IMR-90 (cell line): ENCODE measurements around the gene LBH. TPM values are rescaled to one million over a fixed set of nuclear protein-coding genes. Genes with fewer than 3 reads are reported as not detected.

ENCODE experiments used
- ATAC-seq: fragments of 200-7000 bp; cut with Tn5 transposase; 2 replicates; pipeline ENCODE4 v1.9.1; 2020; ENCODE audit warnings: low read depth, mild to moderate bottlenecking, moderate library complexity
- BruUV-seq: library from RNA; stranded (reverse); fragments of 400-500 nt; replicated peaks from 2 replicates; lab custom pipeline; 2021; lab: Mats Ljungman, UMichigan
- CTCF ChIA-PET: fragments of 300-600 bp; formaldehyde crosslinking; extraction: SDS; loops from one replicate; lab custom pipeline; 2021; ENCODE audit warnings: antibody characterized with exemption; lab: Yijun Ruan, JAX
- POLR2A ChIA-PET: fragments of 300-600 bp; sonication (Branson Sonifier 250); formaldehyde crosslinking; loops from one replicate; lab custom pipeline; 2022; ENCODE audit warnings: antibody characterized with exemption; ENCODE audit not compliant: unreplicated experiment; lab: Charles Lee
- DNase-seq: peaks from one replicate; pipeline ENCODE4 v3.0.0; 2013
- H2AFZ ChIP-seq: replicated peaks from 2 replicates; pipeline ENCODE3; 2013; ENCODE audit warnings: low read length, mild to moderate bottlenecking; ENCODE audit not compliant: poor library complexity
- H2AK5ac ChIP-seq: 2 replicates; pipeline ENCODE4 v1.6.1; 2013; ENCODE audit warnings: low read depth, low read length, inconsistent platforms
- H2AK9ac ChIP-seq: replicated peaks from 2 replicates; pipeline ENCODE3; 2013; ENCODE audit warnings: mild to moderate bottlenecking, low read depth, low read length, moderate library complexity; ENCODE audit not compliant: poor library complexity
- H2BK120ac ChIP-seq: 2 replicates; pipeline ENCODE4 v1.6.1; 2013; ENCODE audit warnings: low read depth, low read length, inconsistent platforms
- H2BK15ac ChIP-seq: 3 replicates; pipeline ENCODE4 v1.6.1; 2013; ENCODE audit warnings: low read depth, low read length, inconsistent platforms
- H2BK20ac ChIP-seq: 2 replicates; pipeline ENCODE4 v1.6.1; 2013; ENCODE audit warnings: low read depth, mild to moderate bottlenecking, inconsistent platforms, low read length, moderate library complexity
- H2BK5ac ChIP-seq: 2 replicates; pipeline ENCODE4 v1.6.1; 2013; ENCODE audit warnings: mild to moderate bottlenecking, low read depth, low read length, inconsistent platforms; ENCODE audit not compliant: poor library complexity, severe bottlenecking
- H3K14ac ChIP-seq: replicated peaks from 2 replicates; pipeline ENCODE4 v1.6.1; 2013; ENCODE audit warnings: low read depth, low read length, inconsistent platforms
- H3K18ac ChIP-seq: 2 replicates; pipeline ENCODE4 v1.6.1; 2013; ENCODE audit warnings: low read depth, low read length, control low read depth
- H3K23ac ChIP-seq: 2 replicates; pipeline ENCODE4 v1.6.1; 2013; ENCODE audit warnings: low read depth, low read length, inconsistent platforms
- H3K27ac ChIP-seq: 2 replicates; pipeline ENCODE4 v1.5.1; 2013; ENCODE audit warnings: mild to moderate bottlenecking, control low read depth, low read length; ENCODE audit not compliant: insufficient read depth
- H3K27me3 ChIP-seq: 2 replicates; pipeline ENCODE4 v1.6.1; 2013; ENCODE audit warnings: low read length; ENCODE audit not compliant: control insufficient read depth, insufficient read depth
- H3K36me3 ChIP-seq: 2 replicates; pipeline ENCODE4 v1.6.1; 2013; ENCODE audit warnings: low read length, mixed read lengths; ENCODE audit not compliant: control insufficient read depth, insufficient read depth
- H3K4ac ChIP-seq: 2 replicates; pipeline ENCODE4 v1.6.1; 2013; ENCODE audit warnings: low read depth, low read length, inconsistent platforms
- H3K4me1 ChIP-seq: 2 replicates; pipeline ENCODE4 v1.6.1; 2013; ENCODE audit warnings: low read length, mixed read lengths; ENCODE audit not compliant: control insufficient read depth, insufficient read depth
- H3K4me2 ChIP-seq: 2 replicates; pipeline ENCODE4 v1.6.1; 2013; ENCODE audit warnings: low read depth, mild to moderate bottlenecking, control low read depth, low read length, moderate library complexity
- H3K4me3 ChIP-seq: 2 replicates; pipeline ENCODE4 v1.5.1; 2013; ENCODE audit warnings: low read depth, mild to moderate bottlenecking, control low read depth, low read length, moderate library complexity; ENCODE audit not compliant: insufficient read depth
- H3K56ac ChIP-seq: 2 replicates; pipeline ENCODE4 v1.6.1; 2013; ENCODE audit warnings: low read length, inconsistent platforms; ENCODE audit not compliant: insufficient read depth; ENCODE audit errors: extremely low read depth
- H3K79me1 ChIP-seq, 2 experiments: 2 replicates each; pipeline ENCODE4 v1.6.1; 2013; ENCODE audit warnings: low read length in 2 of 2, inconsistent platforms in 1 of 2, low read depth in 1 of 2
- H3K9ac ChIP-seq: 2 replicates; pipeline ENCODE4 v1.6.1; 2013; ENCODE audit warnings: low read depth, low read length, control low read depth
- H3K9me1 ChIP-seq: 2 replicates; pipeline ENCODE4 v1.6.1; 2013; ENCODE audit warnings: low read length, inconsistent platforms; ENCODE audit not compliant: insufficient read depth
- H3K9me3 ChIP-seq: 2 replicates; pipeline ENCODE4 v1.6.1; 2013; ENCODE audit warnings: low read length; ENCODE audit not compliant: control insufficient read depth, insufficient read depth
- H4K20me1 ChIP-seq: 2 replicates; pipeline ENCODE4 v1.6.1; 2013; ENCODE audit warnings: low read length, inconsistent platforms; ENCODE audit not compliant: insufficient read depth
- H4K5ac ChIP-seq: 2 replicates; pipeline ENCODE4 v1.6.1; 2013; ENCODE audit warnings: mild to moderate bottlenecking, low read depth, low read length, control low read depth
- H4K8ac ChIP-seq, 2 experiments: 2 replicates each; pipeline ENCODE4 v1.6.1; 2013; ENCODE audit warnings: low read depth in 2 of 2, low read length in 2 of 2, control low read depth in 1 of 2, inconsistent platforms in 1 of 2
- H4K91ac ChIP-seq: 2 replicates; pipeline ENCODE4 v1.6.1; 2013; ENCODE audit warnings: low read depth, low read length, inconsistent platforms; ENCODE audit not compliant: insufficient read depth
- FOS ChIP-seq: fragments of 150-350 bp; IDR thresholded peaks from 2 replicates; pipeline ENCODE4 v1.6.1; 2016; ENCODE audit warnings: low read depth, low read length
- MAFK ChIP-seq: IDR thresholded peaks from 2 replicates; pipeline ENCODE4 v1.6.1; 2012; ENCODE audit warnings: low read depth, low read length, improper control_type of control experiment
- MXI1 ChIP-seq: IDR thresholded peaks from 2 replicates; pipeline ENCODE4 v1.6.1; 2012; ENCODE audit warnings: low read depth, mild to moderate bottlenecking, low read length, moderate library complexity, borderline replicate concordance
- RCOR1 ChIP-seq: IDR thresholded peaks from 2 replicates; pipeline ENCODE4 v1.6.1; 2012; ENCODE audit warnings: mild to moderate bottlenecking, low read length, improper control_type of control experiment; ENCODE audit not compliant: insufficient replicate concordance
- RFX5 ChIP-seq: IDR thresholded peaks from 2 replicates; pipeline ENCODE4 v1.8.0; 2012; ENCODE audit warnings: low read depth, mild to moderate bottlenecking, low read length, moderate library complexity
- WGBS, 2 experiments: methylation state at CpG; one replicate each; pipeline versions ENCODE4 v1.1.5 to v1.1.7; 2013; ENCODE audit warnings: missing lambda C conversion rate in 2 of 2; ENCODE audit not compliant: insufficient read length in 1 of 2; ENCODE audit errors: extremely low coverage in 2 of 2; 5-methylcytosine and 5-hydroxymethylcytosine counted together
- dilution Hi-C: fragments of 300-500 bp; cut with HindIII; formaldehyde crosslinking; loops from one replicate; pipeline ENCODE4 v1.14.3; 2018; ENCODE audit warnings: low sequenced_read_pairs; ENCODE audit not compliant: unreplicated experiment
- in situ Hi-C: fragments of 300-500 bp; cut with MboI; formaldehyde crosslinking; loops from 3 replicates; pipeline ENCODE4 v1.14.3; 2019; ENCODE audit warnings: low sequenced_read_pairs, inconsistent platforms, mixed read lengths
- intact Hi-C: fragments of 100-400 bp; cut with micrococcal nuclease; formaldehyde crosslinking; loops from 2 replicates; pipeline ENCODE4 v1.10.0; 2022
- polyA plus RNA-seq, 3 experiments: library from polyadenylated mRNA; depleted of rRNA; stranded (reverse); fragments of >200 nt; gene quantifications; 2 replicates each; pipeline ENCODE4 v1.2.3, GENCODE V29; 2012; ENCODE audit warnings: low replicate concordance in 1 of 3
- total RNA-seq: library from RNA; depleted of rRNA; stranded (reverse); fragments of >200 nt; gene quantifications from 2 replicates; pipeline ENCODE4 v1.2.3, GENCODE V29; 2012
- TF ChIP-seq, protein P1 (sequence below): fragments of 150-350 bp; IDR thresholded peaks from 2 replicates; pipeline ENCODE4 v1.6.1; 2016; ENCODE audit warnings: low read depth, mild to moderate bottlenecking, low read length, moderate library complexity, borderline replicate concordance
- TF ChIP-seq, protein P2 (sequence below): fragments of 150-350 bp; IDR thresholded peaks from 2 replicates; pipeline ENCODE4 v1.6.1; 2017; ENCODE audit warnings: mild to moderate bottlenecking, antibody characterized with exemption, low read length, low read depth

LBH gene
- total and polyA plus RNA-seq, 2 of the 4 experiments (the other 2 are of a cell fraction), result 158 to 202 TPM

DNA sequence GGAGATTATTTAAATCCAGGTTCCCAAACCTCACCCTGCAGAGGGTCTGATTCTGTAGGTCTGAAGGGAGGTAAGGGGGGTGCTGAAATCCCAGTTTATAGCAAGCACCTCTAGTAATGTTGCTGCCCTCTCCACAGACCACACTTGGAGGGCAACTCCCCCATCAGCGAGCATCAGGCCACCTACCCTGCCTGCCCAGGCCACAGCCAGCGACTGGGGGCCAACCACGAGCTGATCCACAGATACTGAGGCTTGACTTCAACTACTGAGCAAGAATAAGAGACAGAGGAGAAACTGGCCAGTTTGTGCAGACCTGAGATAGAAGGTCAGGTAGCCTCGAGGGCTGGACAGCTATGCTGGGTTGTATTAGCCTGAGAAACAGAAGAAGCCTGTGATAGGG lies 36.3 kb upstream of the LBH start:
- Histone ChIP-seq H2BK120ac (no peak overlapping the region), H3K4me1 (peaks cover 9% of the 10 kb centered on the region), H3K4me2 (no peak overlapping the region), H3K27ac (no peak overlapping the region), H3K56ac (no peak overlapping the region), H2BK5ac (no peak overlapping the region), H2AFZ (no peak overlapping the region), H2AK5ac (no peak overlapping the region), H3K14ac (no peak overlapping the region), H4K91ac (no peak overlapping the region), H3K23ac (no peak overlapping the region), H3K18ac (no peak overlapping the region), H4K20me1 (no peaks in the 10 kb centered on the region), H3K9ac (no peak overlapping the region), H3K79me1 (no peaks in the 10 kb centered on the region), H2BK20ac (no peak overlapping the region), H3K4me3 (no peak overlapping the region), H3K36me3 (no peaks in the 10 kb centered on the region), H2AK9ac (no peak overlapping the region), H3K9me1 (peaks cover 4% of the 10 kb centered on the region; the same call in 1 of the 2 replicates), H3K9me3 (no peaks in the 10 kb centered on the region), H3K4ac (no peak overlapping the region), H2BK15ac (no peak overlapping the region), H4K8ac (no peak overlapping the region), H4K5ac (no peak overlapping the region), H3K27me3 (no peaks in the 10 kb centered on the region; the same call in 1 of the 2 replicates)
- POLR2A ChIA-PET, result no interaction called here
- 76% methylated on average over 2 of the region's 4 CpGs; no CpG with 5 or more reads in 1 of the 2 experiments for WGBS, 2 experiments
- dilution Hi-C loops, result no loop called here
- BruUV-seq, result no TSS peak
- intact Hi-C loops, result no loop called here
- in situ Hi-C loops, result no loop called here
- ATAC-seq (no peak), DNase-seq (no peak)
- TF ChIP-seq, protein P1, sequence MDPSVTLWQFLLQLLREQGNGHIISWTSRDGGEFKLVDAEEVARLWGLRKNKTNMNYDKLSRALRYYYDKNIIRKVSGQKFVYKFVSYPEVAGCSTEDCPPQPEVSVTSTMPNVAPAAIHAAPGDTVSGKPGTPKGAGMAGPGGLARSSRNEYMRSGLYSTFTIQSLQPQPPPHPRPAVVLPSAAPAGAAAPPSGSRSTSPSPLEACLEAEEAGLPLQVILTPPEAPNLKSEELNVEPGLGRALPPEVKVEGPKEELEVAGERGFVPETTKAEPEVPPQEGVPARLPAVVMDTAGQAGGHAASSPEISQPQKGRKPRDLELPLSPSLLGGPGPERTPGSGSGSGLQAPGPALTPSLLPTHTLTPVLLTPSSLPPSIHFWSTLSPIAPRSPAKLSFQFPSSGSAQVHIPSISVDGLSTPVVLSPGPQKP, result no peak
- TF ChIP-seq FOS (no peak), MAFK (no peak), RCOR1 (no peak), MXI1 (no peak), RFX5 (no peak)
- TF ChIP-seq, protein P2, sequence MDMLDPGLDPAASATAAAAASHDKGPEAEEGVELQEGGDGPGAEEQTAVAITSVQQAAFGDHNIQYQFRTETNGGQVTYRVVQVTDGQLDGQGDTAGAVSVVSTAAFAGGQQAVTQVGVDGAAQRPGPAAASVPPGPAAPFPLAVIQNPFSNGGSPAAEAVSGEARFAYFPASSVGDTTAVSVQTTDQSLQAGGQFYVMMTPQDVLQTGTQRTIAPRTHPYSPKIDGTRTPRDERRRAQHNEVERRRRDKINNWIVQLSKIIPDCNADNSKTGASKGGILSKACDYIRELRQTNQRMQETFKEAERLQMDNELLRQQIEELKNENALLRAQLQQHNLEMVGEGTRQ, result no peak
- CTCF ChIA-PET, result no interaction called here
